ENCODE results near the gene PER1. TPM values are rescaled to one million over a fixed set of nuclear protein-coding genes. Genes with fewer than 3 reads are reported as not detected.

Gene PER1
- total and polyA plus RNA-seq, 10 of the 15 experiments (the other 5 are each of a cell fraction or from before 2014, with no cell fraction given): 0.02 to 25.1 (median 5.4) TPM

GRCh38 chr17:8176197-8176940 lies 24.2 kb upstream of the PER1 start, which contains the start of gene TMEM107 (continued):
- no peak for TF ChIP-seq E2F8 (IDR thresholded peaks at IDR 0.05; ENCODE audit: low read depth, partially characterized antibody)
- peak; percentile 39; the same call in 1 of the 2 replicates for TF ChIP-seq ZBTB40 (IDR thresholded peaks at IDR 0.05; ENCODE audit: borderline replicate concordance)
- no peak; the same call in 1 of the 2 replicates for TF ChIP-seq TAF1 (IDR thresholded peaks at IDR 0.05; ENCODE audit: borderline replicate concordance, low read depth, low read length)
- TF ChIP-seq CEBPZ (IDR thresholded peaks at IDR 0.05; ENCODE audit: low read depth, low read length): no peak
- TF ChIP-seq POLR2A (IDR thresholded peaks at IDR 0.05; ENCODE audit: low read depth, low read length): peak; percentile 63
- no peak for TF ChIP-seq CUX1 (IDR thresholded peaks at IDR 0.05; ENCODE audit: insufficient replicate concordance, low read depth, low read length)
- TF ChIP-seq NR2F1 (conservative IDR thresholded peaks at IDR 0.05): peak; percentile 96
- TF ChIP-seq PKNOX1 (IDR thresholded peaks at IDR 0.05): no peak
- no peak for TF ChIP-seq NFYA (IDR thresholded peaks at IDR 0.05; ENCODE audit: borderline replicate concordance, low read depth, low read length)
- no peak for TF ChIP-seq MEF2B (IDR thresholded peaks at IDR 0.05; ENCODE audit: partially characterized antibody, poor library complexity, severe bottlenecking)
- TF ChIP-seq NR2C2 (IDR thresholded peaks at IDR 0.05; ENCODE audit: borderline replicate concordance, control insufficient read depth, insufficient read length, low read depth): no peak
